Measurements from ENCODE around the gene HK1. TPM values are rescaled to one million over a fixed set of nuclear protein-coding genes. Genes with fewer than 3 reads are reported as not detected.
A peak's percentile ranks its signal among the peaks of the same experiment; 100 is the strongest.

The HK1 gene
- total RNA-seq, 4 donors from 2014 or later: 130 to 189 (median 142) TPM

GRCh38 chr10:69416695-69417094 lies 138.4 kb downstream of the HK1 start, which contains the start of gene TACR2:
TACR2 (minus strand) TSS chr10:69416918; CDS start chr10:69416323, 595 bp downstream.
- intact Hi-C loops (cut with DNase I): loop anchor here (5.0 to 10.0 kb wide), 2 partner anchors 81 to 218 kb away; partner anchors contain the start of gene FAM241B
- H3K27ac ChIP-seq: peak within 1 kb of the TSS; percentile 33 to 94 (median 69)
- 49 to 51% methylated on average over 2 to 4 of the region's 10 CpGs for WGBS, 2 donors
- H3K4me3 ChIP-seq: peak within 1 kb of the TSS in 3 of 4 donors; percentile 23 to 58 (median 34)
- no peaks in the 10 kb centered on the region for H3K27me3 ChIP-seq
- no peaks in the 10 kb centered on the region for H3K36me3 ChIP-seq
- TF ChIP-seq, protein P1, sequence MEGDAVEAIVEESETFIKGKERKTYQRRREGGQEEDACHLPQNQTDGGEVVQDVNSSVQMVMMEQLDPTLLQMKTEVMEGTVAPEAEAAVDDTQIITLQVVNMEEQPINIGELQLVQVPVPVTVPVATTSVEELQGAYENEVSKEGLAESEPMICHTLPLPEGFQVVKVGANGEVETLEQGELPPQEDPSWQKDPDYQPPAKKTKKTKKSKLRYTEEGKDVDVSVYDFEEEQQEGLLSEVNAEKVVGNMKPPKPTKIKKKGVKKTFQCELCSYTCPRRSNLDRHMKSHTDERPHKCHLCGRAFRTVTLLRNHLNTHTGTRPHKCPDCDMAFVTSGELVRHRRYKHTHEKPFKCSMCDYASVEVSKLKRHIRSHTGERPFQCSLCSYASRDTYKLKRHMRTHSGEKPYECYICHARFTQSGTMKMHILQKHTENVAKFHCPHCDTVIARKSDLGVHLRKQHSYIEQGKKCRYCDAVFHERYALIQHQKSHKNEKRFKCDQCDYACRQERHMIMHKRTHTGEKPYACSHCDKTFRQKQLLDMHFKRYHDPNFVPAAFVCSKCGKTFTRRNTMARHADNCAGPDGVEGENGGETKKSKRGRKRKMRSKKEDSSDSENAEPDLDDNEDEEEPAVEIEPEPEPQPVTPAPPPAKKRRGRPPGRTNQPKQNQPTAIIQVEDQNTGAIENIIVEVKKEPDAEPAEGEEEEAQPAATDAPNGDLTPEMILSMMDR (IDR thresholded peaks at IDR 0.05): no peak
- peak in 2 of 4 donors; percentile 23 to 24 for TF ChIP-seq POLR2A (IDR thresholded peaks at IDR 0.05)
- H3K4me1 ChIP-seq: peaks cover 0 to 25% (median 0%) of the 10 kb centered on the region in 3 donors
- DNase-seq: no peak
- no peaks in the 10 kb centered on the region for H3K9me3 ChIP-seq

DNA sequence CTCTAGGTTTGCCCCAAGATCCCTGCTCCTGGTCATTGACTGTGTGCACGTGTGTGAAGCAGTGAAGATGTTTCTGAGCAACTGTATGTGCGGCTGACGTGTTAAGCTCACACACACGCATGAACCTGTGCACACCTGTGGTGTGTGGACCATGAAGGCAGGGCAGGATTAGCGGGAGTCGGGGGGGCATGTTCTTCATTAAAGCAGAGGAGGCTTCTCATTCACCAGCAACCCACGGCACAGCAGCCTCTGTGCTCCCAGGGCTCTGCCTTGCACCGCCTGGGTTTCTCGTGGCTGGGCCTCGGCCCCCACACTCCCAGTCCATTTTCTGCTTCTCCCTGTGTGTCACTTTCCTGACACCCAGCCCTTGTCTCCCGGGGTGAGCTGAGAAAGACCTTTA lies 139.2 kb downstream of the HK1 start:
- TF ChIP-seq POLR2A (IDR thresholded peaks at IDR 0.05): no peak
- TF ChIP-seq, protein P1 (IDR thresholded peaks at IDR 0.05): no peak
- WGBS, 2 donors: 63 to 82% methylated on average over 3 to 10 of the region's 11 CpGs
- Histone ChIP-seq H3K27ac (peak overlapping the region; percentile 33 to 94 (median 68)), H3K9me3 (no peaks in the 10 kb centered on the region), H3K4me1 (peaks cover 0 to 25% (median 0%) of the 10 kb centered on the region in 3 donors), H3K27me3 (no peaks in the 10 kb centered on the region), H3K36me3 (no peaks in the 10 kb centered on the region), H3K4me3 (peak overlapping the region in 2 of 4 donors; percentile 34 to 58)
- no peak for DNase-seq
- intact Hi-C loops (cut with DNase I): loop anchor here (5.0 to 10.0 kb wide), 2 partner anchors 80 to 217 kb away; partner anchors contain the start of gene FAM241B

GRCh38 chr10:69418052-69418752 lies 139.9 kb downstream of the HK1 start:
- Histone ChIP-seq H3K27me3 (no peaks in the 10 kb centered on the region), H3K27ac (peak overlapping the region; percentile 15 to 94 (median 68)), H3K4me1 (peaks cover 0 to 19% (median 0%) of the 10 kb centered on the region in 3 donors), H3K4me3 (peak overlapping the region in 1 of 4 donors; percentile 58), H3K9me3 (no peaks in the 10 kb centered on the region), H3K36me3 (no peaks in the 10 kb centered on the region)
- intact Hi-C loops (cut with DNase I): loop anchor here (5.0 to 10.0 kb wide), 2 partner anchors 79 to 217 kb away; partner anchors contain the start of gene FAM241B
- no peak for TF ChIP-seq POLR2A (IDR thresholded peaks at IDR 0.05)
- TF ChIP-seq, protein P1 (IDR thresholded peaks at IDR 0.05): no peak
- WGBS, 2 donors: 57 to 64% methylated on average over 6 to 7 of the region's 8 CpGs
- no peak for DNase-seq

DNA sequence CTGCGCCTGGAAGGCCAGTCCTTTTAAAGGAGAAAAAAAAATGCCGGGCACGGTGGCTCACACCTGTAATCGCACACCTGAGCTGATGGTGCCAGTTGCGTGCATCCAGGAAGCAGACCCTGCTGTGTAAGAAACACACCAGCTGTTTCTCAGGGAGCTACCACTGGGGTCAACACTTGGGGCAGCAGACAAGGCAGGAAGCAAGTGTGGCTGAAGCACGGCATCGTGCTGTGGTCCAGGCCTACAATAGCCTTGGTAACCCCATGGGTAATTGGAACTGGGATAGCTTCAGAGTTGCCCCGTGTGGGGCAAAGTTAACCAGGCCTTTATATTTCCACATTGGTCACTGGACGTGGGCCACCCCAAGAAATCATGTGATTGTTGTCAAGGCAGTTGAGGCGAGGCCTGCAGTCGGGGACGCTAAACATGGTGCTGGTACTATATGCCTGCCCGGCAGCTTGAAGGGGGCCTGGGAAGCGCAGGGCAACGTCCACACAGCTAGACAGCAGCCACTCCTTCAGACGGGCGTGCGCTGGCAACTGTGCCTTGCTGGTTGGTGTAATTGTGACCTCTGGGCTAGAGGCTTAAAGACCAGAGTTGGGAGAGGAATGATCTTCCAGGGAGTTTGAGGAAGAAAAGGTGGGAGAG lies 140.9 kb downstream of the HK1 start:
- Histone ChIP-seq H3K4me3 (no peak overlapping the region), H3K27me3 (no peaks in the 10 kb centered on the region), H3K36me3 (no peaks in the 10 kb centered on the region), H3K4me1 (peaks cover 0 to 17% (median 4%) of the 10 kb centered on the region in 3 donors), H3K27ac (peak overlapping the region in 3 of 4 donors; percentile 61 to 94 (median 76)), H3K9me3 (no peaks in the 10 kb centered on the region)
- no peak for TF ChIP-seq POLR2A (IDR thresholded peaks at IDR 0.05)
- TF ChIP-seq, protein P1 (IDR thresholded peaks at IDR 0.05): no peak
- WGBS, 2 donors: 85 to 87% methylated on average over 7 to 16 of the region's 18 CpGs
- intact Hi-C loops (cut with DNase I): loop anchor here (5.0 to 10.0 kb wide), 2 partner anchors 78 to 216 kb away; partner anchors contain the start of gene FAM241B
- DNase-seq: no peak
